ENCODE results near the gene OR2T33.
"Not testable (repeated sequence)": the region's sequence is repeated elsewhere in the genome, so short reads cannot be mapped to it uniquely, and the experiment has no call there.

Gene OR2T33, protein sequence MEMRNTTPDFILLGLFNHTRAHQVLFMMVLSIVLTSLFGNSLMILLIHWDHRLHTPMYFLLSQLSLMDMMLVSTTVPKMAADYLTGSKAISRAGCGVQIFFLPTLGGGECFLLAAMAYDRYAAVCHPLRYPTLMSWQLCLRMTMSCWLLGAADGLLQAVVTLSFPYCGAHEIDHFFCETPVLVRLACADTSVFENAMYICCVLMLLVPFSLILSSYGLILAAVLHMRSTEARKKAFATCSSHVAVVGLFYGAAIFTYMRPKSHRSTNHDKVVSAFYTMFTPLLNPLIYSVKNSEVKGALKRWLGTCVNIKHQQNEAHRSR

DNA sequence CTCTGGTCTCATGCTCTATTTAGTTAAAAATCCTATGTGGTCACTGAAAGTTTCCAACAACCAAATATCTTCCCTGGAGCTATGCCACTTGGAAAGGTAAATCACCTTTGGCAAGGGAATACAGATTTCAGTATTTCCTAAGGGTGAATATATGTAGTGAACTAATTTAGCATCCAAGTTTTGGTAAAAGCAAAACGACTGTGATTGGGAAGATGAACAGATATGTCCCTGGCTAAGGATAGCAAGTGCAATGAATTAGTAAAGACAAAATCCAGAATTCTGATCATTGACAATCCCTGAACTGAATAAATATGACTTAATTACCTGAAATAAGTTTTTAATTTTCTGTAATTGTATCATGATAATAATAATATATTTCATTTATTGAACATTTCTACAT lies at the start of gene OR2T33:
TSS of gene OR2T33 (minus strand) at position 101 of the 400 bp plus-strand sequence. CDS start 4,162 bp downstream, outside the sequence.
- DNase-seq (ENCODE audit: low read depth): no peak

DNA sequence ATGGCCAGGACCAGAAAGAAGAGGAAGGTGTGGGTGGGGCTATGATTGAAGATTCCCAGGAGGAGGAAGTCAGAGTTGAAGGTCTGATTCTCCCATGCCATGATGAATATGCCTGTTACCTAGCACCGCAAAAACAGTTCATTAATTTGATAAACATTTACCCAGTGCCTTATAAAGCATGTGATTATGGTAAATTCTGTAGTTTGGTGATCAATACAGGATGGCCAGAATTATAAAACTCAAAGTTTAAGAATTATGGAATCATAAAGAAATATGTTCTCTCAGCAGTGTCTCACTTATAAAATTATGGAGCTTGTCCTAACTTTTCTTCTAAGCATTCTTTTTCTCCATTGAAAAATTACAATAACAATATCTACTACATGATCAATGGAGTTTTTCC lies 46.7 kb upstream of the OR2T33 start, which contains the start of gene OR2M7:
TSS of gene OR2M7 (minus strand) at position 101 of the 400 bp plus-strand sequence. CDS start at position 101, 0 bp downstream.
- DNase-seq (ENCODE audit: low read depth): no peak

DNA sequence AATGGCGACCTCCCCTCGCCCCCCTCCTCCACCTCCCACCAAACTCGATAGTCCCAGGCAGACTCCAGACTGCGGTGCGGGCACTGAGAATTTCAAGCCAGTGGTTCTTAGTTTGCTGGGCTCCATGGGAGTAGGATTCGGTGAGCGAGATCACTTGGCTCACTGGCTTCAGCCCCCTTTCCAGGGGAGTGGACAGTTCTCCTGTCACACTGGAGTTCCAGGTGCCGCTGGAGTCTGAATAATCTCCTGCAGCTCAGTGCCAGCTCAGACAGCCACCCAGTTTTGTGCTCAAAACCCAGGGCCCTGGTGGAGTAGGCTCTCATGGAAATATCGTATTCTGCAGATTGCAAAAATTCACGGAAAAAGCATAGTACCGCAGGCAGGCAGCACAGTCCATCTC lies 39.0 kb upstream of the OR2T33 start:
- DNase-seq (ENCODE audit: low read depth): no peak

DNA sequence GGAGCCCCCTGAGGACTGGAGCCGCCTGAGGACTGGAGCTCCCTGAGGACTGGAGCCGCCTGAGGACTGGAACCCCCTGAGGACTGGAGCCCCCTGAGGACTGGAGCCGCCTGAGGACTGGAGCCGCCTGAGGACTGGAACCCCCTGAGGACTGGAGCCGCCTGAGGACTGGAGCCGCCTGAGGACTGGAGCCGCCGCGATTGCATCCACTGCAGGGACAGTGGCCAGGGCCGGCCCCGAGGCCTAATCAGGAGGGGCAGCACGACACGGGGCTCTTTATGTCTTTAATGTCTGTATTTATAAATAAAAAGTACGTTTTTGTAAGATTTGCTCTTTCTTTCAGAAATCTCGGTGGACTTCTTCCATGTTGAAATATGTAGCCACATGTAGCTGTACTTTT lies 29.0 kb upstream of the OR2T33 start:
- DNase-seq (ENCODE audit: low read depth): not testable (repeated sequence)

DNA sequence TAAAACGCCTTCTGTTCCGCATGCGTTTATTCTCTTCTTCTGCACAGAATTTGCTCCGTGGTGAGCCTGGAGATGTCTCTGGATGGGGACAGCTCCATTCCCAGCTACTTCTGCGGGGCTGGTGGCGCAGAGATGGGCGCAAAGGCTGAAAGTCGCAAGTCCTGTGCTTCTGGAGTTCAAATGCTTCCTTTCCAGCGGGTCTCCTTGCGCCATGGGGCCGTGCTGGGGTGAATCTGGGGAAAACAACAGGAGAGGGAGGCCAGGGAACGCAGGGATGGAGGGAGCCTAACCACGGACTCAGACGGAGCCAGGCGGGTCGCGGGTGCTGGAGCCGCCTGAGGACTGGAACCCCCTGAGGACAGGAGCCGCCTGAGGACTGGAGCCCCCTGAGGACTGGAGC lies 28.3 kb upstream of the OR2T33 start:
- DNase-seq (ENCODE audit: low read depth): no peak

DNA sequence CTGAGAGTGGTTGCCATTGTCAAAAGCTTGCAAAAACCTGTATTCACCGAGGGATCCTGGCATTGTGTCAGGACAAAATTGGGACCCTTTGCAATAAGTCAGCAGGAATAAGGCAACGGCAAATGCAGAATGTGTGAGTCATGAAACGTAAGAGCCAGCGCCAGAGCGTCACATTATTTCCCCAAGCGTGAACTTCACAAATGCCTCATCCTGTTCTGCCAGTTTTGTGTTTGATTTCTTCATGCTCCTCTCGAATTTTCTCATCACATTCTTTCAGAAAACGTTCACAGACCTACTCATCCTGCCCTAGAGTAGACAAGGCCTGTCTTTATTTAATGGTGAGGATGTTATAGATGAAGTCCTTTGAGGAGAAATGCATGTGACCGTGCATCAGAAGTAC lies 27.9 kb upstream of the OR2T33 start:
- not testable (repeated sequence) for DNase-seq (ENCODE audit: low read depth)

DNA sequence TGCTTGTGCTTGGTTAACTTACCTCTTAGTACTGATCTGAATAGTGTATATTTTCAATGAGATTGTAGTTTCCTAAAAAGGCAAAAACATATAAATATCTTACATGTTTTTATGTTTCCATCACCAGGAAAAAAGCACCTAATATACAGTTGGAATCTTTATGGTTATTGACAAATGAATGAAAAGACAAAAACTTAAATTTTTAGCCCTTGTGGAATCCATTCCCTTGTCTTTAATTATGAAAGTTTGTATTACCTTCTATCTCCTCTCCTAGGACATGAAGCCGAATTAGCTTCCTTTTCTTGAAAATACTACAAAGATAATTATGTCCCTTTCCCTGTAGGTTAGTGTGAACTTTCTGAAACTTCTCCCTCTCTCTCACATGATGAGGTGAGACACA lies 25.5 kb upstream of the OR2T33 start, which contains the start of gene OR2T12:
TSS of gene OR2T12 (minus strand) at position 101 of the 400 bp plus-strand sequence. CDS start 7,846 bp downstream, outside the sequence.
- no peak for DNase-seq (ENCODE audit: low read depth)

DNA sequence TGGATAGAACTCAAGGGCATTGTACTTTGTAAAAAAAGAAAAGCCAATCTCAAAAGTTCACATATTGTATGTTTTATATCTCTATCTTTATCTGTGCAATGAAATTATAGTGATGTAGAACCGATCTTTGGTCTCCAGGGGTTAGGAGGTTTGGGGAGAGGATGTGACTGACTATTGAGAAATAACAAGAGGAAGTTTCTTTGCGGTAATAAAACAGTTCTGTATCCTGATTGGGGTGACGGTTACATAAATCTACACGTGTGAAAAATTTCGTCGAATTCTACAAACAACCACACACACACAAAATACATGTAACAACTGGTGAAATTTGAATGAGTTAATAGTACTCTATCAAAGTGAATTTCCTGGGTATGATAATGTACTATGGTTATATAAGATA lies 10.6 kb upstream of the OR2T33 start:
- DNase-seq (ENCODE audit: low read depth): no peak

DNA sequence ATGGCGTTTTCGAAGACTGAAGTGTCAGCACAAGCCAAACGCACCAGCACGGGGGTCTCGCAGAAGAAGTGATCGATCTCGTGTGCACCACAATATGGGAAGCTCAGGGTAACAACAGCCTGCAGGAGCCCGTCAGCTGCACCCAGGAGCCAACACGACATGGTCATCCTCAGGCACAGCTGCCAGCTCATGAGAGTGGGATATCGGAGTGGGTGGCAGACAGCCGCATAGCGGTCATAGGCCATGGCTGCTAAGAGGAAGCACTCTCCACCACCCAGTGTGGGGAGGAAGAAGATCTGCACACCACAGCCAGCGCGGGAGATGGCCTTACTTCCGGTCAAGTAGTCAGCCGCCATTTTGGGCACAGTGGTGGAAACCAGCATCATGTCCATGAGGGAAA lies 4.6 kb downstream of the OR2T33 start:
- DNase-seq (ENCODE audit: low read depth): not testable (repeated sequence)

DNA sequence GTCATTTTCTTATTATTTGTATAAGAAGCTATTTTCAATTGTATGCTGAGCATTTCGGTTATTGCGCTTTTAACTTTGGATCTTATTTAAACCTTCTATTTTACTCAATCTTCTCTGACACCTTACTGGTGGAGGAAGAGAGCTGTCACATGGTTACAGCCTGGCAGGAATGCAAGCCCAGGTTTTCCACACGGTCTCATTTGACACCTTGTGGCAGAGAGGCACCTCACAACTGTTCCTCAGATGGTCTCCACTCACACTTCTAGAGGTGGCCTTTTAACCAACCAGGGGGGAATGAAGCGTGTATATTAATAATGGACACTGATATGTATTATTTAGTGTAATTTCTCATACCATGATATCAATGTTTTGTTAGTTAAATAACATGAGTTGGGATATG lies 9.6 kb downstream of the OR2T33 start:
- DNase-seq (ENCODE audit: low read depth): no peak

DNA sequence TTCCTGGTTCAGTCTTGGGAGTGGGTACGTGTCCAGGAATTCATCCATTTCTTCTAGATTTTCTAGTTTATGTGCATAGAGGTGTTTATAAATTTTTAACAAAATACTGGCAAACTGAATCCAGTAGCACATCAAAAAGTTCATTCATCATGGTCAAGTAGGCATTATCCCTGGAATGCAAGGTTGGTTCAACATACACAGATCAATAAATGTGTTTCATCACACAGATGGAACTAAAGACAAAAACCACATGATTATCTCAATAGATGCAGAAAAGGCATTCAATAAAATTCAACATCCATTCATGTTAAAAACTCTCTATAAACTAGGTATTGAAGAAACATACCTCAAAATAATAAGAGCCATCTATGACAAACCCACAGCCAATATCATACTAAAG lies 18.5 kb downstream of the OR2T33 start:
- not testable (repeated sequence) for DNase-seq (ENCODE audit: low read depth)

DNA sequence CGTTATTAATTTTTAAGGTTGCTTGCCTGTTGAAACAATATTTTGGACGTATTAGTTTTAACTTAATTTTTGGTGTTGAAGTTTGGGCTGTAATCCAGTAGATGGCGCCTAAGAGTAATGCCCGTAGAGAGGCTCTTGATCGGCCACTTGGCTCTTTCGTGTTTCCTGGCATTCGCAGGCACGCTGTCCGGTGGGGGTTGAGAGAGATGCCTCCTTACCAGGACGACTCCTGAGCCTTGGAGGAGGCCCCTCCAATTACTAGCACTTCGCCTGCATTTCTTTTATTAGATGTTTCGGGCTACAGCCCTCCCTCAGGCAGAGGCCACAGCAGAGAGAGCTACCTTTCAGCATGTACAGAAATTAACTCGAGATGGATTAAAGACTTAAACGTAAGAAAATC lies 34.6 kb downstream of the OR2T33 start:
- no peak for DNase-seq (ENCODE audit: low read depth)

DNA sequence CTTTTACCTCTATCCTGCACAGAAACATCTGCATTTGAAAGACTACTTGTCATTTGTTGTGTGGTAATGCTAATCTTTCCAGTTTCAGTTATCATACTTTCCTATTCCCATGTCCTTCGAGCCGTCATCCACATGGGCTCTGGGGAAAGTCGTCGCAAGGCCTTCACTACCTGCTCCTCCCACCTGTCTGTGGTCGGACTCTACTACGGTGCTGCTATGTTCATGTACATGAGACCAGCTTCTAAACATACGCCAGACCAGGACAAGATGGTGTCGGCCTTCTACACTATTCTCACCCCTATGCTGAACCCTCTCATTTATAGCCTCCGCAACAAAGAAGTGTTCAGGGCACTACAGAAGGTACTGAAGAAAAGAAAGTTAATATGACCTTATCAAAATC lies 38.3 kb downstream of the OR2T33 start:
- no peak for DNase-seq (ENCODE audit: low read depth)

DNA sequence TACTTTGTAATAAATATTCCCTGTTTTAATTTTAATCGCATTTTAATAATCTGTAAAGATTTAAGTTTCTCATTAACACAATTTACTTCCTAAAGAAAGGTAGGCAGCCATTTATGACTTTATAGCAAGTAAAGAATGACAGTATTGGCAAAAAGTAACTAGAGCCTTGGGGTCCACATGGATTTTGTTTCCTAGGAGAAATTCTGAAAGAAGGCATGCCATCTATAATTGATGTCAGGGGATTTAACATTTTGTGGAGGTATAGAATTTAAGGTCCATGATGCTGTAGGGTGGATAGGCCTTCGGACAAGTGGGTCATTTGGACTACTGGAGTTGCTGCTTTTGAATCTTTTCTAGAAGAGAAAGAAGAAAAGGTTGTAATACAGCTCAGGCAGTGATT lies 46.7 kb downstream of the OR2T33 start, which contains the start of gene OR2M4:
TSS of gene OR2M4 (plus strand) at position 301 of the 400 bp plus-strand sequence. CDS start 7,512 bp downstream, outside the sequence.
- DNase-seq (ENCODE audit: low read depth): no peak

DNA sequence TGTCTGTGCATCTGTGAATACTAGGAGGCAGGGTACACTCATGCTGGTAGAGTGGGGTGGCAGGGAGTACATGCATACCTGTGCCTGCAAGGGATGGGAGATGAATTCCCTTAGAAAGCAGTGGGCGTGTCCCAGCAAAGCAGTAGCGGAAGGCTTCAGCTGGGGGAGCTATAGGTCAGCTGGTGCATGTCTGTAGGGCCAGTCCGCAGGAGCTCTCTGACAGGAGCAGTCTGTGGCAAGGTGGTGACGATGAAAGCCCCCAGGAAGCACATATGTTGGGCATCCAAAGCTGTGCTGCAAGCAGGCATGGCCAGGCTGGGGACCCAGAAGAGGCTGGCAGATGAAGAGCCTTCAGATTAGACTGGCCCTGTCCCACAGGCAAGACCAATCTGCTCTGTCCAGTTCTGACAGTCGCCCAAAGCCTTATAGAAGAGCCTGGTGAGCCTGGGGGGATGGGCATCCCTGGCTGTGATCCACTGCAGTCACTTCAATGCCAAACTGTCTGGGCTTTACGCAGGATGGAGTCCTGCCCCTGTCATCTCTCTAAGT lies 48.3 kb downstream of the OR2T33 start:
- DNase-seq (ENCODE audit: low read depth): no peak

DNA sequence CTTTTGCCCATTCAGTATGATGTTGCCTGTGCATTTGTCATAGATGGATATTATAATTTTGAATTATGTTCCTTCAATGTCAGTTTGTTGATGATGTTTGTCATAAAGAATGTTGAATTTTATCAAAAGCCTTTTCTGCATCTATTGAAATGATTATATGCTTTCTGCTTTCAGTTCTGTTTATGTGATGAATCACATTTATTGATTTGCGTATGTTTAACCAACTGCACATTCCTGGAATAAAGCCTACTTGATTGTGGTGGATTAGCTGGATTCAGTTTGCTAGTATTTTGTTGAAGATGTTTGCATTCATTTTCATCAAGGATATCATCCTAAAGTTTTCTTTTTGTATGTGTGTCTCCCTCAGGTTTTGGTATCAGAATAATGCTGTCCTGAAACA lies 52.2 kb downstream of the OR2T33 start:
- no peak for DNase-seq (ENCODE audit: low read depth)

Data from GM04504 (cell line).